ENCODE measurements around the gene CTNNA2. TPM values are rescaled to one million over a fixed set of nuclear protein-coding genes. Genes with fewer than 3 reads are reported as not detected.

Gene CTNNA2
- total and polyA plus RNA-seq, 2 of the 8 experiments (the other 6 are each of a cell fraction or from before 2014, with no cell fraction given), result 3.9 to 9.0 TPM

- no peak for TF ChIP-seq CHD7 (IDR thresholded peaks at IDR 0.05; ENCODE audit: insufficient replicate concordance, low read length)
- TF ChIP-seq SIRT6 (IDR thresholded peaks at IDR 0.05; ENCODE audit: low read length), result no peak
Observed at GRCh38 chr2:80246534-80246933, 733.7 kb downstream of the CTNNA2 start (continued).

Measured in H1 (cell line).